K562 (cell line): ENCODE results near the gene CGREF1.

Source experiments
- CBX3 ChIP-seq, 2 experiments: IDR thresholded peaks; 1 replicate in 1 of 2; 2 replicates in 1 of 2; pipeline ENCODE4 v1.6.1; 2012; ENCODE audit warnings: inconsistent platforms in 2 of 2, low read length in 2 of 2, borderline replicate concordance in 1 of 2, control low read depth in 1 of 2
- E2F5 ChIP-seq: sonication (generic); formaldehyde crosslinking; IDR thresholded peaks from 2 replicates; pipeline ENCODE4 v1.8.0; 2022; ENCODE audit warnings: mild to moderate bottlenecking, missing genetic modification reagents
- EP300 ChIP-seq: IDR thresholded peaks from 2 replicates; pipeline ENCODE4 v1.6.1; 2012; ENCODE audit warnings: low read length, improper control_type of control experiment
- ESRRA ChIP-seq: fragments of 450-650 bp; IDR thresholded peaks from 2 replicates; pipeline ENCODE4 v1.6.1; 2014; ENCODE audit warnings: low read depth, mild to moderate bottlenecking, moderate library complexity, borderline replicate concordance
- GATA2 ChIP-seq: sonication (generic); formaldehyde crosslinking; IDR thresholded peaks from 2 replicates; pipeline ENCODE4 v1.4.0; 2020; ENCODE audit warnings: mild to moderate bottlenecking, missing genetic modification reagents
- MXI1 ChIP-seq: IDR thresholded peaks from 2 replicates; pipeline ENCODE4 v1.6.1; 2011; ENCODE audit warnings: low read depth, mild to moderate bottlenecking, improper control_type of control experiment, low read length
- NFE2 ChIP-seq: IDR thresholded peaks from 2 replicates; pipeline ENCODE4 v1.6.1; 2014; ENCODE audit warnings: antibody characterized with exemption, low read depth
- POLR2AphosphoS5 ChIP-seq: IDR thresholded peaks from 2 replicates; pipeline ENCODE4 v1.6.1; 2011; ENCODE audit warnings: mild to moderate bottlenecking, low read depth, low read length, moderate library complexity; ENCODE audit not compliant: control insufficient read depth, insufficient read depth
- RCOR1 ChIP-seq, 2 experiments: IDR thresholded peaks; 2 replicates each; pipeline ENCODE4 v1.6.1; 2012; ENCODE audit warnings: low read depth in 2 of 2, low read length in 2 of 2, borderline replicate concordance in 1 of 2, improper control_type of control experiment in 1 of 2
- ZFP36 ChIP-seq: fragments of 150-350 bp; IDR thresholded peaks from 2 replicates; pipeline ENCODE4 v1.6.1; 2018; ENCODE audit warnings: low read length, low read depth; ENCODE audit not compliant: partially characterized antibody
- ZNF318 ChIP-seq, 2 experiments: fragments of 450-650 bp; IDR thresholded peaks; 2 replicates each; pipeline ENCODE4 v1.6.1; 2016; ENCODE audit warnings: mild to moderate bottlenecking in 2 of 2, borderline replicate concordance in 1 of 2, low read depth in 1 of 2, moderate library complexity in 1 of 2
- TF ChIP-seq, protein P1 (sequence below), 3 experiments: IDR thresholded peaks in 2 of 3; conservative IDR thresholded peaks in 1 of 3; 2 replicates each; pipeline ENCODE4 v1.5.1; 2011 to 2012; ENCODE audit warnings: low read length in 3 of 3, mild to moderate bottlenecking in 3 of 3, control low read depth in 2 of 3, improper control_type of control experiment in 1 of 3, inconsistent platforms in 1 of 3, low read depth in 1 of 3, mixed read lengths in 1 of 3, moderate library complexity in 1 of 3; ENCODE audit not compliant: insufficient read depth in 2 of 3

GRCh38 chr2:27117995-27118524, 868 bp downstream of the CGREF1 start:
- TF ChIP-seq, protein P1, sequence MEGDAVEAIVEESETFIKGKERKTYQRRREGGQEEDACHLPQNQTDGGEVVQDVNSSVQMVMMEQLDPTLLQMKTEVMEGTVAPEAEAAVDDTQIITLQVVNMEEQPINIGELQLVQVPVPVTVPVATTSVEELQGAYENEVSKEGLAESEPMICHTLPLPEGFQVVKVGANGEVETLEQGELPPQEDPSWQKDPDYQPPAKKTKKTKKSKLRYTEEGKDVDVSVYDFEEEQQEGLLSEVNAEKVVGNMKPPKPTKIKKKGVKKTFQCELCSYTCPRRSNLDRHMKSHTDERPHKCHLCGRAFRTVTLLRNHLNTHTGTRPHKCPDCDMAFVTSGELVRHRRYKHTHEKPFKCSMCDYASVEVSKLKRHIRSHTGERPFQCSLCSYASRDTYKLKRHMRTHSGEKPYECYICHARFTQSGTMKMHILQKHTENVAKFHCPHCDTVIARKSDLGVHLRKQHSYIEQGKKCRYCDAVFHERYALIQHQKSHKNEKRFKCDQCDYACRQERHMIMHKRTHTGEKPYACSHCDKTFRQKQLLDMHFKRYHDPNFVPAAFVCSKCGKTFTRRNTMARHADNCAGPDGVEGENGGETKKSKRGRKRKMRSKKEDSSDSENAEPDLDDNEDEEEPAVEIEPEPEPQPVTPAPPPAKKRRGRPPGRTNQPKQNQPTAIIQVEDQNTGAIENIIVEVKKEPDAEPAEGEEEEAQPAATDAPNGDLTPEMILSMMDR (IDR thresholded peaks at IDR 0.05 in 2 of 3, conservative IDR thresholded peaks at IDR 0.05 in 1 of 3; ENCODE audit: insufficient read depth in 2 of 3, low read depth in 1 of 3, low read length in 3 of 3): no peak
- TF ChIP-seq MXI1 (no peak), NFE2 (no peak), ZFP36 (no peak), GATA2 (no peak), POLR2AphosphoS5 (no peak), E2F5 (CRISPR knock-in tag) (no peak), RCOR1 (IDR thresholded peaks at IDR 0.05; ENCODE audit: borderline replicate concordance in 1 of 2, low read depth in 2 of 2, low read length in 2 of 2) (no peak), CBX3 (IDR thresholded peaks at IDR 0.05; ENCODE audit: borderline replicate concordance in 1 of 2, low read length in 2 of 2) (no peak), EP300 (no peak), ZNF318 (IDR thresholded peaks at IDR 0.05; ENCODE audit: borderline replicate concordance in 1 of 2, low read depth in 1 of 2) (no peak), ESRRA (no peak)
